KMS-11 (cell line): ENCODE measurements around the gene TOMM70.

Source experiments
- H2AFZ ChIP-seq: fragments of 200-600 bp; sonication (generic); 2 replicates; pipeline ENCODE4 v1.6.1; 2016; ENCODE audit warnings: antibody characterized with exemption, mixed run types, low read depth
- H3K27ac ChIP-seq: fragments of 200-600 bp; sonication (generic); 2 replicates; pipeline ENCODE4 v1.6.1; 2016; ENCODE audit warnings: mild to moderate bottlenecking, mixed run types
- H3K27me3 ChIP-seq: fragments of 200-600 bp; sonication (generic); 2 replicates; pipeline ENCODE4 v1.6.1; 2017; ENCODE audit warnings: mild to moderate bottlenecking, low read depth, mixed run types, moderate library complexity; ENCODE audit not compliant: insufficient read depth
- H3K36me3 ChIP-seq: fragments of 200-600 bp; sonication (generic); 2 replicates; pipeline ENCODE4 v1.6.1; 2017; ENCODE audit warnings: mild to moderate bottlenecking, mixed run types; ENCODE audit not compliant: insufficient read depth
- H3K4me1 ChIP-seq: fragments of 200-600 bp; sonication (generic); 2 replicates; pipeline ENCODE4 v1.6.1; 2016; ENCODE audit warnings: mild to moderate bottlenecking, low read depth, mixed run types; ENCODE audit not compliant: poor library complexity, severe bottlenecking
- H3K4me2 ChIP-seq: fragments of 200-600 bp; sonication (generic); 2 replicates; pipeline ENCODE4 v1.7.0; 2016; ENCODE audit warnings: mild to moderate bottlenecking, mixed run types
- H3K4me3 ChIP-seq: fragments of 200-600 bp; sonication (generic); IDR thresholded peaks from 2 replicates; pipeline ENCODE4 v1.6.1; 2017; ENCODE audit warnings: low read depth, low read length, mixed read lengths; ENCODE audit not compliant: insufficient read depth
- H3K79me2 ChIP-seq: fragments of 200-600 bp; sonication (generic); 2 replicates; pipeline ENCODE4 v1.6.1; 2016; ENCODE audit warnings: low read depth, mixed run types; ENCODE audit not compliant: insufficient read depth
- H3K9ac ChIP-seq: fragments of 200-600 bp; sonication (generic); 2 replicates; pipeline ENCODE4 v1.6.1; 2016; ENCODE audit warnings: mild to moderate bottlenecking, mixed run types
- H4K20me1 ChIP-seq: fragments of 200-600 bp; sonication (generic); 2 replicates; pipeline ENCODE4 v1.6.1; 2016; ENCODE audit warnings: mild to moderate bottlenecking, mixed run types; ENCODE audit not compliant: insufficient read depth
- TF ChIP-seq, protein P1 (sequence below): fragments of 200-600 bp; sonication (generic); conservative IDR thresholded peaks from 2 replicates; pipeline ENCODE4 v1.6.1; 2017; ENCODE audit warnings: low read depth, mild to moderate bottlenecking, antibody characterized with exemption, low read length, moderate library complexity, mixed read lengths

The TOMM70 gene

DNA sequence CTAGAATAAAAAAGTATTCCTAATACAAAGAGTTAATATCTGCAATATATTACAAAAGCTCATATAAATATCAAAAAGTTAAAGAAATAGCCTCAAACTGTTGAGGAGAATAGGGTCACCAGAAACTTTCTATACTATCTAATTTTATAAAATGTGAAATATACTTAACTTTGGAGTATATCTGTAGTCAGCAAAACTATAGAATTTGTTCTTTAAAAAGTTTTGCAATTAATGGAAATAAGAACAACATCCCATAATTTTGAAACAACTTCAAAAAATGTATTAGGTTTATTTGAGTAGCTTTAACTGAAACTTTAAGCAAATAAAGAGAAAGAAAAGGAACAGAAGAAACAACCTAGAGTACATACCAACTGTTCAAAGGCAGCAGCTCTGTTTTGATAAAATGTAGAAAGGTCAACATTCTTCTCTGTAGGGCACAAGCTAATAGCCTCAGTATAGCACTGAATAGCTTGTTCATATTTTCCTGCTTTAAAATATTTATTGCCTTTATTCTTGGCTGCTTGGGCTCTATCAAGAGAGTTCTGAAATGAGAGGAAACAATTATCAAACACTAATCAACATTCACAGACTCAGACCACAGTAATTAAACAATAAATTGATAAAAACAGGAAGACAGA is 14.3 kb downstream of the TOMM70 start:
- TF ChIP-seq, protein P1, sequence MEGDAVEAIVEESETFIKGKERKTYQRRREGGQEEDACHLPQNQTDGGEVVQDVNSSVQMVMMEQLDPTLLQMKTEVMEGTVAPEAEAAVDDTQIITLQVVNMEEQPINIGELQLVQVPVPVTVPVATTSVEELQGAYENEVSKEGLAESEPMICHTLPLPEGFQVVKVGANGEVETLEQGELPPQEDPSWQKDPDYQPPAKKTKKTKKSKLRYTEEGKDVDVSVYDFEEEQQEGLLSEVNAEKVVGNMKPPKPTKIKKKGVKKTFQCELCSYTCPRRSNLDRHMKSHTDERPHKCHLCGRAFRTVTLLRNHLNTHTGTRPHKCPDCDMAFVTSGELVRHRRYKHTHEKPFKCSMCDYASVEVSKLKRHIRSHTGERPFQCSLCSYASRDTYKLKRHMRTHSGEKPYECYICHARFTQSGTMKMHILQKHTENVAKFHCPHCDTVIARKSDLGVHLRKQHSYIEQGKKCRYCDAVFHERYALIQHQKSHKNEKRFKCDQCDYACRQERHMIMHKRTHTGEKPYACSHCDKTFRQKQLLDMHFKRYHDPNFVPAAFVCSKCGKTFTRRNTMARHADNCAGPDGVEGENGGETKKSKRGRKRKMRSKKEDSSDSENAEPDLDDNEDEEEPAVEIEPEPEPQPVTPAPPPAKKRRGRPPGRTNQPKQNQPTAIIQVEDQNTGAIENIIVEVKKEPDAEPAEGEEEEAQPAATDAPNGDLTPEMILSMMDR, result no peak
- no peak overlapping the region for H3K4me3 ChIP-seq
- peaks cover 3% of the 10 kb centered on the region; the same call in 1 of the 2 replicates for H4K20me1 ChIP-seq
- H3K27ac ChIP-seq, result no peak overlapping the region
- H3K27me3 ChIP-seq, result no peaks in the 10 kb centered on the region
- no peak overlapping the region for H3K9ac ChIP-seq
- H2AFZ ChIP-seq, result no peak overlapping the region
- H3K36me3 ChIP-seq, result peaks cover 3% of the 10 kb centered on the region; the same call in 1 of the 2 replicates
- H3K79me2 ChIP-seq, result peaks cover 50% of the 10 kb centered on the region
- H3K4me1 ChIP-seq, result no peaks in the 10 kb centered on the region
- no peak overlapping the region for H3K4me2 ChIP-seq

DNA sequence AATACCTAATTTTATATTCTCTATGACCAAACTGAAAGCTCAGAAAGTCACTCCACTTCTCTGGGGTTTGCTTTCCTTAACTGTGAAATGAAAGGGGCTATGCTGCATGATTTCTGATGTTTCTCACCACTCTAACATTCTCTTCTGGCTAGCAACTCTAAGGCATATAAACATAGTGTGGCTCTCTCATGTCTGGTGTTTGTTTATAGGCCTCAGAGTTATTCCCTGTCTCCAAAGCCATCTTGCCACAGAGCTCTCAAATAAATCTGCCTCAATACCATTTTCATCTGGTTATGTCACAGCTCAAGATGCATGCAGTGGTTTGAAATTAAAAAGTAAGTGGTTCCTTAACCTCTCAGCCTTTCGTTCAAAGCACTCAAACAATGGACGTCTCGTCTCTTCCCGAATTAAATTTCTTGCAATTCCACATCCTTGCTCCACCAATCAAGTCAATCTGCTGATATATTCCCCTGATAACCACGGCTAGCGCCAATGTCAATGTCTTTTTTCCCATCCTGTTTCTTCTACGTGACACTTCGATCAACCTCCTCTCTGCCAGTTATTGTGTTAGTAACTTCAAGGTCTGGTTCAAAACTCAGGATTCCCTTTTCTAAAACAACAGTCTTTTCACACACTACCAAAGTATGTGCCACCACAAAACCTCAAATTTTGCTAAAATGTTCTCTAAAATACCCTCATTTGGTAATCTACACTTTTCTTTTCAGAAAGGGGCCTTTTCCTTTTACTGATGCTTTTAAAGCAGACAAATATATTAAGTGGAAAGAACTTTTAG is 16.0 kb downstream of the TOMM70 start:
- H3K4me3 ChIP-seq, result no peak overlapping the region
- no peak overlapping the region for H3K27ac ChIP-seq
- peaks cover 3% of the 10 kb centered on the region; the same call in 1 of the 2 replicates for H3K36me3 ChIP-seq
- H4K20me1 ChIP-seq, result peaks cover 3% of the 10 kb centered on the region; the same call in 1 of the 2 replicates
- no peaks in the 10 kb centered on the region for H3K4me1 ChIP-seq
- no peak overlapping the region for H3K4me2 ChIP-seq
- TF ChIP-seq, protein P1, result no peak
- H3K9ac ChIP-seq, result no peak overlapping the region
- H3K27me3 ChIP-seq, result no peaks in the 10 kb centered on the region
- H3K79me2 ChIP-seq, result peaks cover 33% of the 10 kb centered on the region
- no peak overlapping the region for H2AFZ ChIP-seq

DNA sequence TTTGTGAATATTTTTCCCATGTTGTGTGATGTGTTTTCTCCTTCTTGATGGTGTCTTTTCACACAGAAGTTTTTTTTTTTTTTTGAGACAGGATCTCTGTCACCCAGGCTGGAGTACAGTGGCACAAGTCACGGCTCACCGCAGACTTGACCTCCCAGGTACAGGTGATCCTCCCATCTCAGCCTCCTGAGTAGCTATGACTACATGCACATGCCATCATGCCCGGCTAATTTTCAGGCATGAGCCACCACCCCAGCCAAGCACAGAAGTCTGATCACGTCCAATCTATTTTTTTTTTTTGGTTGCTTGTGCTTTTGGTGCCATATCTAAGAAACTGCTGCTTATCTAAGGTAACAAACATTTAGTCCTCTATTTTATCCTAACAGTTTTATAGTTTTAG is 24.6 kb downstream of the TOMM70 start:
- TF ChIP-seq, protein P1, result no peak
- no peak overlapping the region for H3K4me2 ChIP-seq
- no peaks in the 10 kb centered on the region; the same call in 1 of the 2 replicates for H3K36me3 ChIP-seq
- no peaks in the 10 kb centered on the region for H3K27me3 ChIP-seq
- H3K4me3 ChIP-seq, result no peak overlapping the region
- H3K27ac ChIP-seq, result no peak overlapping the region
- H3K4me1 ChIP-seq, result no peaks in the 10 kb centered on the region
- no peak overlapping the region for H2AFZ ChIP-seq
- no peaks in the 10 kb centered on the region for H3K79me2 ChIP-seq
- H4K20me1 ChIP-seq, result no peaks in the 10 kb centered on the region
- H3K9ac ChIP-seq, result no peak overlapping the region

DNA sequence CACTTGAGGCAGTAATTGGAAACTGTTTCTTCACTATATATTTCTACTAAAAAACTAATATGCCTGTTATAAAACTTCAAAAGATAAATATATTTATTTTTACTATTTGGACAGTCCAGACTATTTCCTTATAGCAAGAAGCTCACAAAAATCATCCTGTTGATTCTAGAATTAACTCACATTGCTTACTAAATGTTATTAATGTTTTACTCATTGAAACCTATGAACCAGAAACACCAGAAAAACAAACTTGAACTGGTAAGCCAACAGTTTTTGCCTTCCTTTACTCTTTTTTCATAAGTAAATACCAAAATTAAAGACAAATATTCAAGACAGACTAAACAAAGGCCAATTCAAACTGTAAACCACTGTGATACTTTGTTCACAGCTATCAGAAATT is 26.4 kb downstream of the TOMM70 start:
- Histone ChIP-seq H3K79me2 (no peaks in the 10 kb centered on the region), H2AFZ (no peak overlapping the region), H3K27me3 (no peaks in the 10 kb centered on the region), H3K4me3 (no peak overlapping the region), H3K4me2 (no peak overlapping the region), H3K4me1 (no peaks in the 10 kb centered on the region), H3K36me3 (no peaks in the 10 kb centered on the region; the same call in 1 of the 2 replicates), H3K9ac (no peak overlapping the region), H3K27ac (no peak overlapping the region), H4K20me1 (no peaks in the 10 kb centered on the region)
- TF ChIP-seq, protein P1, result no peak
